ENCODE measurements around the gene NEURL1.
A peak's percentile ranks its signal among the peaks of the same experiment; 100 is the strongest.

Gene NEURL1, protein sequence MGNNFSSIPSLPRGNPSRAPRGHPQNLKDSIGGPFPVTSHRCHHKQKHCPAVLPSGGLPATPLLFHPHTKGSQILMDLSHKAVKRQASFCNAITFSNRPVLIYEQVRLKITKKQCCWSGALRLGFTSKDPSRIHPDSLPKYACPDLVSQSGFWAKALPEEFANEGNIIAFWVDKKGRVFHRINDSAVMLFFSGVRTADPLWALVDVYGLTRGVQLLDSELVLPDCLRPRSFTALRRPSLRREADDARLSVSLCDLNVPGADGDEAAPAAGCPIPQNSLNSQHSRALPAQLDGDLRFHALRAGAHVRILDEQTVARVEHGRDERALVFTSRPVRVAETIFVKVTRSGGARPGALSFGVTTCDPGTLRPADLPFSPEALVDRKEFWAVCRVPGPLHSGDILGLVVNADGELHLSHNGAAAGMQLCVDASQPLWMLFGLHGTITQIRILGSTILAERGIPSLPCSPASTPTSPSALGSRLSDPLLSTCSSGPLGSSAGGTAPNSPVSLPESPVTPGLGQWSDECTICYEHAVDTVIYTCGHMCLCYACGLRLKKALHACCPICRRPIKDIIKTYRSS

DNA sequence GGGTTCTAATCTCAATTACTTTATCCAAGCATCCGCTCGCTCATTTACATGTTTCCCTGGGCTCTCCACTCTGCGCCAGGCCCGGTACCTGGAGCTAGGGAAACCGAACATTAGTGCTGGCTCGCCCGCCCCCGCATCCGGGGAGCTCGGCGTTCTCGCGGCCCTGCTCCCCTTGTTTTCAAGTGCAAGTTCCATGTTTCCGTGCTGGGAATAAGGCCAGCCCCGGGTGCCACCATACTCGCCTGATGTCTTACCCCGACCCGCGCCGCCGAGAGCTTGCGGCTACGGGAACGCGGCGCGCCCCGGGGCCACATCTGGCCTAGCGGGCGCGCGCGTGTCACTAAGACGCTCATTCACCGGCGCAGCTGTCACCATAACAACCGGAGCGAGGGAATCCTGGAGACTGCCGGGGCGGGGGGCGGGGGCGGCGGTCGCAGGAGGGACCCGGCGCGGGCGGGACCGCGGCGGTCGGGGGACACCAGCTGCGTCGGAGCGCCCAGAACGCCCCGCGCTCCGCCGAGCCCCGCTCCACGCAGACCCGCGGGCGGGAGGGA, at the start of gene NEURL1:
Gene NEURL1, plus strand, starts transcription at position 344 of the 554 bp plus-strand sequence. CDS start 683 bp downstream, outside the sequence.
- DNase-seq (ENCODE audit: low spot score), result no peak

DNA sequence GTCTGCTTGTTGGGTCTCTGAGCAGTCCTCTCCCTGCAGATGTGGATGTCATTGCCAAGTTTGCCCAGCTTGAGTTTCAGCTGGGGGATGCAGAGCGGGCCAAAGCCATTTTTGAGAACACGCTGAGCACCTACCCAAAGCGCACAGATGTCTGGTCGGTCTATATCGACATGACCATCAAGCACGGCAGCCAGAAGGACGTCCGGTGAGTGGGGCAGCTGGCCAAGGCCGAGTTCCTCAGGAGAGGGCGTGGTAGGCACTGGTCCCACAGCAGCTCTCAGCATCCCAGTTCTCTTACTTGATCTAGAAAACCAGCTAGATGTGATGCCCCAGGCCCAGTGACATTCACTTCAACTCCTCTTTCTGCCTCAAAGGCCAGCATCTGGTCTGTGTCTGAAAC, 49.0 kb upstream of the NEURL1 start:
- DNase-seq (ENCODE audit: low spot score), result no peak

DNA sequence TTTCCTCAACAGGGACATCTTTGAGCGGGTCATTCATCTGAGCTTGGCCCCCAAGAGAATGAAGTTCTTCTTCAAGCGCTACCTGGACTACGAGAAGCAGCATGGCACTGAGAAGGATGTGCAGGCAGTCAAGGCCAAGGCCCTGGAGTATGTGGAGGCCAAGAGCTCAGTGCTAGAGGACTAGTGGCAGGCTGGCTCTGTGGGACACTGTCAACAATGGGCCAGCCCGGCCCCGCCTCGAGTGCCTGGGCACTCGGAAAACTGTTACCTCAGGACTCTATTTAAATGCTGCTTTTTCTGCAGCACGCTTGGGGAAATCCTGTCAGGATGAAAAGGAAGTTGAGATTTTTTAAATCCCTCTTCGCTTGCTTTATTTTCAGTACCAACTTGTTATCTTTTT, 48.1 kb upstream of the NEURL1 start:
- no peak for DNase-seq (ENCODE audit: low spot score)

DNA sequence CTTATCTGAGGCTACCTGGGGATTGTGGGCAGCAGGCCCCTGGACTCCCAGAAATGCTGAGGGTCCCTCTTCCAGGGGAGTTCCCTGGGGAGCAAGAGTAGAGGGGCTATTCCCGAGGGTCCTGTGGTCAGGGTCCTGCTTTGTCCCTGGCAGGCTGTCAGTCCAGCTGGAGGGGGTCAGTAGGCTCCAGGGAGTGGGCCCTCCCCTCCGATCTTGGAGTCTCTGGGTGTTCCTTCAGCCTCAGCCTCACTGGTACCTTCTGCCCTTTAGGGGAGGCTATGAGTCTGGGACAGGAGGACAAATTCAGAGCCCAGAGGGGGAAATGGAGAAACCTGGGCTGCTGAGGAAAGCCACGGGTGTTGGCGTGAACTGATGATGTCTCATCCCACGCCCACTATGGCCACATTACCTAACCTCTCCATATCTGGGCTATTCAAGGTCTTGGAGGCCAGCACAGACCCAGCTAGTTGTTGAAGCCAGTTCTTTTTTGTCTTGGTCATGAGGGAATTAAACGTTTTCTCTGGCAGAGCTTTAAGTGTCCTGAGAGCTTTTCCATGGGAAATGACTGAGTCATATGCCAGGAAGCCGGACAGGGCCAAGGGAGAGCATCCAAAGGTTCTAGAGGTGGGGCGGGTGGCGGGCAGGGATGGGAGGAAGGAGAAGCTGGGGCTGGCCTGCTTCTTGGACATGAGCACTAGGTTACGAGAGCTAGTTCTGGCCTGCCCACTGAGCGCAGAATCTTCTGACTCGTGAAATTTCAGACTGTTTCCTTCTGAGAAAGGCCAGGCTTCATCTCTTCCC, 47.5 kb upstream of the NEURL1 start:
- no peak for DNase-seq (ENCODE audit: low spot score)

DNA sequence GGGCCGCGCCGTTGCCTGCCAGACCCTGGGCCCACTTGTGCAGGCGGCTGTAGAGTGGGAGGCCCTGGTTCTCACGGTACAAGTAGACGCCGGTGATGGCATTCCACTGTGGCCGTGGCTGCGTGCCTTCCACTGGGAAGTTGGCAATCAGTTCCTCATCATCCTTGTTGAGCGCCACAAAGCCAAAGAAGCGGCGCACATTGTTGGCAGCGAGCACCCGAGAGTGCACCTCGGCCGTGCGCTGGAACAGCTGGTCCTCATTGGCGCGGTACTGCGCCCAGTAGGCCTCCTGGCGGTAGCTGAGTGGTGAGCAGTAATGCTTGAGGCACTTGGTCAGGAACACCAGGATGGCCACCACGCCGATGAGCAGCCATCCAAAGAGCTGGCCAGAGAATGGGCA, 46.3 kb upstream of the NEURL1 start:
- DNase-seq (ENCODE audit: low spot score), result no peak

DNA sequence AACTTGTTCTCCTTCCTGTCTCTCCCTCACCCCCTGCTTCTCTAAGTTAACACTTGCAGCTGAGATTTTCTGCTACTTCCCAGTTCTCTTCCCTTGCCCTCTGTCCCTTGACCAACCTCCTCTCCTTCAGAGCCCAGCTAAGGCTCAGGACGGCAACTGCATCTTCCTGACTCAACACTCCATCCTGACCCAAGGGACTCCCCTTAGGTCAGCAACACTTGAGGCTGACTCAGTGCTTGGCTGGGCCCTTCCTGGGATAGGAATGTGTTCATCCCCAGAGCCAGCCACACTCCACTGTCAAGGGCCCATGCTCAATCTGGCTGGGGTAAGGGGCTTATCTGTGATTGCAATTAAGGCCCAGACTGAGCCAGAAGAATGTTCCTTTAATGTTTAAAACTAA, 44.8 kb upstream of the NEURL1 start:
- DNase-seq (ENCODE audit: low spot score), result peak; percentile 49

DNA sequence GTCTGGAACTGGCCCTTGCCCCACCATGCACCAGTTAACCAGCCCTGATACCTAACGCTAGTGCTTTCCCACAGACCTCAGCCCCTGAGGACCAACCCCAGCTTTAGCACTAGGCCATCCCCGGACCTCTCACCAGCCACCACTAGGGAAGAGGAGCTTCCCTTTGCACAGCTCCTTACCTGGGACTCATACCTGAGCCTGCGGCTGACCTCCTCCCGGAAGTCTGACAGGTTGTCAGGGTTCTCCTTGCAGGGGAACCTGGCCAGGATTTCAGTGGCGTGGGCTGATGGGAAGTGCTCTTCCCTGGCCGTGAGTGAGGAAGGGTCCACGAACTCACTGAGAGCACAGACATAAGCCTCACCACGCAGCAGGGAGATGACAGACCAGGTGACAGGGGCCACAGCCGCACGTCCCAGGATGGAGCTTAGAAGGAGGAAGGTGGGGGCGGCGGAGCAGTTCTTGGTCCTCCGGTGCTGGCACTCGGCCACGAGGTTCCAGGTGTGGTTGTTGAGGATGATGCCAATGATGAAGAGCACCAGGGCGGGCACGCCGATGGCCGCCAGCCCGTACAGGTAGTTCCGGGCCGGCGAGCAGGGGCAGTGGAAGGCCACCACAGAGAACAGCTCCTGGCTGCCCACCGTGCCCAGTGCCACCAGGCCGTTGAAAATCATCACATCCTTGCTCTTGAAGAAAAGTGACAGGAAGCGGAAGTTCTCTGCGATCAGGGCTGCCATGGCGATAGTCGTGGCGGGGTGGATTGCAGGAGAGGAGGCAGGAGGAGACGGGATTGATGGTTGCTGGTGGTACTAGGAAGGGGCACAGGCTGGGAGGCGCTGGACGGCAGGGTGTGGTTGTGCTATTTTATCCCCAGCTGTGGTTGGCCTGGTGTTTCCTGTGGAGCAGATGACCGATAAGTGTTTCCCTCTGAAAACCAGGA, 44.0 kb upstream of the NEURL1 start:
- DNase-seq (ENCODE audit: low spot score), result no peak

DNA sequence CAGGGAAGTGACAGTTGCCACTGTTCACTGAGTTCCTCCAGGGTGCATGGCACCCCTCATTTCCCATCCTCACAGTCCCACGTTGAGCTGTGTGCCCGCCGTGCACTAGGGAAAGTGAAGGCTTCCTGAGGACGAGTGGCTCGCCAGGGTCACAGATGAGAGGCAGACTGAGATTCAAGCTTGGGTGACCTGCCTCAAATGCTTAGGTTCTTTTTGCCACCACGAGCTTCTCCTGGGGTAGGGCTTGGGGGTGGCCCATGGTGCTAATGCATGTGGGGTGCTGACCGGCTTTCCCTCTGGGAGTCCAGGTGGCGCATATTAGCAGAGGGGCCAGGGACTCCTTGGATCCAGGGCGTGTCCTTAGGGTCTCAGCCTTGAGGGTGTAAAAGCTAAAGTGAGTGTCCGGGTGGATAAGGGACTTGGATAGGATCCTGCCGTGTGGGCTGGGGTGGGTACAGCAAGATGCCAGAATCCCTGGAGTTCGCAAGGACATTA, 43.3 kb upstream of the NEURL1 start:
- no peak for DNase-seq (ENCODE audit: low spot score)

DNA sequence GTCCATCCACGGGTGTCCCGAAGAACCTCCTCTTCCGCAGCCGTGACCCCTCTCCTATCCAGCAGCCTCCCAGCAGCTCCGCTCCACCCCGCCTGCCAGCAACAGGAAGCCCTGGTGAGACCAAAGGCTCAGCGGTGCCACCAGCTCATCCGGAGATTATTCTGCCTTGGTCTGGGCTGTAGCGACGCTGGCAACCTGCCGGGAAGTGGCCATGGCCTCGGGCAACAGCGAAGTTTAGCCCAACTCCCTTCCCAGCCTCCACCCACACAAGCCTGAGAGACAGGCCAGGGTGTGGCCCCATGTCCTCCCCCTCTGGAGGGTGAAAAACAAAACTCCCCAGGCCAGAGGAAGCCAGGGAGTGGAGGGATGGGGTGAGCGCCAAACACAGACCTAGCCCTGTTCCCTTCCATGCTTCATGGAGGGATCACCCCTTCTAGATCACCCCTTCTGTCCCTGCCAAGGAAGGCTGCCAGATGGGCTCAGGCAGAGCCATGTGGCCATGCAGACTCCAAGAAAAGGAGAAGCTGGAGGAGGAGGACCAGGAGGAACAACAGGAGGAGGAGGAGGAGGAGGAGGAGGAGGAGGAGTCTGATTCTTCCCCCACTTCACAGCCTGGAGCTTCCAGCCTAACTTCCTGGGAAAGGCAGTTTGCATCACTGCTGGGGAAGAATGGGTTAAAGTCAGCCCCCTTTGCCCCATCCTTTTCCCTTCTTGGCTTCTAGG, 42.3 kb upstream of the NEURL1 start:
- DNase-seq (ENCODE audit: low spot score), result no peak

DNA sequence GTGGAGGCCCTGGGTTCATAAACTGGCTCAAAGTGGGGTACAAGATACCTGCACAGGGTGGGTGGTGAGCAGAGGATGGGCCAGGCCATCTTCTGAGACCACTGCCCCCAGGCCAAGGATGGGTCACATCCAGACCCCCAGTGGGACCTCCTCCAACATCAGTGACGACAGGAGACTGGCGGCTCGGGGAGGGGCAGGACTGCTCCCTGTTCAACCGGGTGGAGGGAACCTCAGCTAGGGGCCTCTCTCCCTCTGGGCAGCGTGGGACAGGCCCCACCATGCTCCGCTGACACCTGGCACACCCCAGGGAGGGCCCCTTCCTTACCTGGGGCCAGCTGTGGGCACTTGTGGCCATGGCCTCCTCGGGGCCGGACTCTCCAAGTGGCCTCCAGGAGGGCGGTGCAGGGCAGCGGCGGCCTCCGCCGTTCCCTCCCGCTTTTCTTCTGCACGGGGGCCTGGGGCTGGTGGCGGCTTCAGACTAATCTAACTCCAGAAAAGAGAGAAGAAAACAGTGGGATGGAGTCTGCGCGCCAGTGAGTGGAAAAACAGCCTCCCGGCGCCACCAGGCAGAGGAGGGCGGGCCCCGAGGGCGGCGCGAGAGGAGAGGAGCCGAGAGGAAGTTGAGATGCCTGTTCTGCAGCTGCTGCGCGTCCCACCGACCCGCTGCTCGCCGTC, 41.5 kb upstream of the NEURL1 start, which contains the start of gene CALHM2:
Gene CALHM2, minus strand, starts transcription at position 540 of the 675 bp plus-strand sequence. CDS start 2,429 bp downstream, outside the sequence.
- no peak for DNase-seq (ENCODE audit: low spot score)

DNA sequence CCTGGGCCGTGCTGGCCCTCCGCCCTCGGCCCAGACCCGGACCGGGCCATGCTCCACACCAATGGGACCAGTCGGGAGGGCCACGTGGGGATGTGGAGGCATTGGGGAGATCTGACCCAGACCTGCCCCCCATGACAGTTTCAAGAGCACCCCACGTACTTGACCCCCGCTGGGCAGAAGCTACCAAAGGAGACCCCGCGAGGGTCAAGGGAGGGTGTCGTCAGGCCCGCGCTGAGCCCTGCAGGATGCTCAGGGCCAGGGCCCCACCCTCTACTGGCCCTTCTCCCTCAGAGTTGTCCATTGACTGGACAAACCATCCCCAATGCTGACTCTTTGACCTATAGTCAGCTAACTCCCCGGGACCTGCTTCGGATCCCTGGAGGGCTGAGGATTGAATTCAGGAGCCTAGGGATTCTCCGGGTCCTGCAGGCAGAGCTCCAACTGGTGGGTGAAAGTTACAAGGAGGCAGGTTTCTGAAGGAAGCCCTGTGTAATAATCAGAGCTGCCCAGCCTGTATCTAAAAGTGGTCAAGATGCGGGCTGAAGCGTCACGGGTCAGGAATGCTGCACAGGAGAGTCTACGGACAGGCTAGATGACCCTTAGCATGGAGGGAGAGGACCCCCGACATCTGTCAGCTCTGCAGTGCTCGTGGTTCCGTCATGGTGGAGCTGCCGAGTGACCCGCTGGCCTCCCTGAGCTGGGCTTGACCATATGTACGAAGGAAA, 40.8 kb upstream of the NEURL1 start:
- DNase-seq (ENCODE audit: low spot score), result no peak

DNA sequence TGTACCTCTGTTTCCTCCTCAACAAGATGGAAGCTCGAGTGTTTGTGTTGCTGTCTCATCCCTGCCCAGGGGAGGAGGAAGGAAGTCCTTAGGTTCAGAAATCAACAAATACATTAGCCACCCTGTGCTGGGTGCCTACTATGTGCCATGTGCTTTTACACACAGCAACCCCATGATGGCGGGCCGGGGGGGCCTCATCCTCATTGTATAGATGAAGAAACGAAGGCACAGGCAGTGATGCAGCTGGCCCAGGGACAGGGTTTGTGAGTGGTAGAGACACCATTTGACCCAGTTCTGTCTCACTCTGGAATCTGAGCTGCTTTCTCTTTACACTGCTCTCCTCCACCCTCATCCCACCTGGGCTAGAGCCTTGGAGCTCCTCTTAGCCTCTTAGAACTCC, 39.5 kb upstream of the NEURL1 start:
- DNase-seq (ENCODE audit: low spot score), result no peak

DNA sequence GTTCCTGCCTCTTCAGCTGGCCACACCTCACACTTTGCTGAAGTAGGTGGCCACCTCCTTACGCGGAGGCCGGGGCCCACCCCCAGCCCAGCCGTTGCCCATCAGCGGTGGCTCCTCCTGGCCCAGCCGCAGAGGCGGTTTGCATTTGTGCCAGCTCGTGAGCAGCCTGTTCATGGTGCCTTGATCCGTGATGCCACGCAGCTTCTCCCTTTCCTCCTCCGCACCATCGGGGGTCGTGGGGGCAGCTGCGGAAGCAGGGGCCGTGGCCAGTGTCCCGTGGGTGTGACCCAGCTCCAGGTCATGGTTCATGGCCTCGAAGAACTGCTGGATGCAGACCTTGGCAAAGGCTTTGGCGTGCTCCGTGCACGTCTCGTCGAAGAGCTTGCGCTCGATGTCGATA, 38.3 kb upstream of the NEURL1 start:
- DNase-seq (ENCODE audit: low spot score), result no peak

DNA sequence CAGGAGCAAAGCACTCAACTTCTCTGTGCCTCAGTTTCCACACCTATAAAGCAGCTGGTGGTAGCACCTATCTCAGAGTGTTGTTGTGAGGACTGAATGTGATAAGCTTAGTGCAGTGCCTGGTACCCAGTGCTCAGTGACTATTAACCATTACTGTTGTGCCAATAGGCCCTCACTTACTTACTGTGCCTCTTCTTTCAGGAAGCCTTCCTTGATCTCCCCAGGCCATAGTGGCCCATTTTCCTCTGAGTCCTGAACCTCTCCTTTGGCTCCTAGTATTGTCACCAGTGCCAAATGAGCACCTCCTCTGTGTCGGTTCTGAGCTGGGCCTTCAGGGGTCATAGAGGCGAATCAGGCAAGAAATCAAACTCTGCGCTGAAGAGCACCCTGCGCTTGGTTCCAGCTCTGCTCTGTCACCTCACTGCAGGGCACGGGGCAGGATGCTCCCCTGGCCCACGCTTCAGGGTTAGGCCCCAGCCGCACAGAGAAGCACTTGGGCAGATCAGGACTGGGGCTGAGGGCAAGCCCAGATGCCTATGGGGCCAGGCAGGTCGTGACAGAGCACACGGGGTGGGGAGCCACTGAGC, 37.3 kb upstream of the NEURL1 start:
- no peak for DNase-seq (ENCODE audit: low spot score)

DNA sequence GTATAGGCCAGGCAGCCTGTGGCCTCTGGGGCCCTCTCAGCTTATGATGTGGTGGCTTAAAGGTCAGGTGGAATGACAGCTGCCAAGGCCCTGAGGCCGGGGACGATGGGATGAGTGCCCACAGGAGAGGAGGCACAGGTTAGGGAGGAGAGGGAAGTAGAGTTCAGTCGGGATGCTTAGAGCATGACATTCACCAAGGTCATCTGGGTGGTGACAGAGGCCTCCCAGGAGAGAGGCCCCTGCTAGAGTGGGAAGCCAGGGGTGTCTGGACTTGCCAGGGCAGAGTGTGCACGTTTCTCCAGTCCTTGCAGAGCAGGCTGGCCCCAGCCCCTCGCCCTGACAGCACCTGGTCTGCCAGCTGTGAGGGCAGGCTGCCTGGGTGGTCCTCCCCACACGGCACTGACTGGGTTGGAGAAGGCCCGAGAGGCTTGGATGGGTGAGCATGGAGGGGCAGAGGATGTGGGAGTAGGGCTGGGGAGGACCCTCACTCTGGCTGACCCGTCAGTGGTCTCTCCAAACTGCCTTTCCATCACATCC, 36.3 kb upstream of the NEURL1 start:
- no peak for DNase-seq (ENCODE audit: low spot score)

DNA sequence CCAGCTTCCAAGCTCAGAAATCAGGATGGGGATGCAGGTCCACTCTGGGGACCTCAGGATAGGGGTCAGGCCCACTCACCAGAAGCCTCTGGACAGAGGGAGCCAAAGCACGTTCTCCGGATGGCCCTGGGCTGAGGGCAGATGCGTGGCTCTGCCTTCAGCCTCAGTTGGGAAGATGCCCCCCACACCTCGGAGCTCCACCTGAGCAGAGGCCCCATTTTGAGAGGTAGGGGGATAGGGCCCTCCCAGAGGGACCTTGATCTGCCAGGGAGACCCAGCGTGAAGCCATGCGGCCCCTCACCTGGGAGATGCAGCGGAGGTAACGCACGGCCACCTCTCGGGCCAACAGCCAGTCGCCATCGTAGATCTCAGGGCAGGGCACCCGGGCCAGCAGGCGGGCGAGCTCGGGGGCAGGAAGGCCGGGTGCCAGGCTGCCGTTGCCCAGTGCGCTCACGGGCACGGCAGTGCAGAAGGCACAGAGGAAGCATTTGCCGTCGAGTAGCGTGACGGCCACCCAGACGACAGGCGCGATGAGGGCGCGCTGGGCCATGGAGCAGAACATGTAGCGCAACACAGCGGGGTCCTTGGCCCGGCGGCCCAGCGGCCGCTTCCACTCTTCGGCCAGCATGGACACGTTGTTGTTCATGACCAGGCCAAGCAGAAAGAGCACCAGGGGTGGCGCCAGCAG, 35.5 kb upstream of the NEURL1 start:
- no peak for DNase-seq (ENCODE audit: low spot score)

DNA sequence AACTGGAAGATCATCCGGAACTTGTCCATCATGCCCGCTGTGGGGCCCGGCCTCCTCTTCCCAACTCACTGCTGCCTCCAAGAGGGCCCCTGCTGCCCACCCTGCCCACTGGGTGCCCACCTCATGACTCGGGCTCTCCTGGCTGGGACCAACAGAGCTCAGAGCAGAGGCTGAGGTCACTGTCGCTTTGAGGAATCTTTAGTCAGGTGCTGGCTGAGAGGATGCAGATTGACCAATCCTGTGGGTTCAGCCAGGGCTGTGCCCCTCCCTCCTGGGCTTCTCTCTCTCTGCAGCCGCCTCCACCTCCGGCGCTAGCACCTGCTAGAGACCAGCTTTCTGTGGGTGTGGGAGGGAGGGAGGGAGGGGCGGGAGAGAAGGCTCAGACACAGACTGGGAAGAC, 34.8 kb upstream of the NEURL1 start, which contains the start of gene CALHM1:
Gene CALHM1, minus strand, starts transcription at position 181 of the 400 bp plus-strand sequence. Its CDS starts 149 bp downstream, at position 32.
- no peak for DNase-seq (ENCODE audit: low spot score)

DNA sequence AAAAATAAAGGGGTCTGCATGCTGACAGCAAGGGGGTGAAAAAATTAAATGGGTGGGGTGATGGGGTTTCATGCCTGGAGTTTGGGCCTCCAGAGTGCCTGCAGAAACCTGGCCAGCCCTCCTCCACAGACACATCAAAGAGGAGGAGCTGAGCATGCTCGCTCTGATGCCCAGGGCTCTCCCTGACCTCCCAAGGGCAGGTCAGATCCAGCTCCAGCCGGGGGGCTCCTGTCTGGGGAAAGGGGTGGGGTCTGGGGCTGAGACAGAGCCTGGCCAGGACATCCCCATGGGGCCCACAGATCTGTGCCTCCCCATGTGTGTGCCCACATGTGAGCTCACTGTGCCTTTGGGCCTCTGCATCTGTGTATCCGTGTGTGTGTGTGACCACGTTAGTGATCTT, 33.9 kb upstream of the NEURL1 start:
- DNase-seq (ENCODE audit: low spot score), result no peak
